Measurements from ENCODE around the gene ARID2.

GRCh38 chr12:45712319-45712718, 17.2 kb upstream of the ARID2 start:
- no peak for TF ChIP-seq POLR2A (IDR thresholded peaks at IDR 0.05)
- TF ChIP-seq, protein P1, sequence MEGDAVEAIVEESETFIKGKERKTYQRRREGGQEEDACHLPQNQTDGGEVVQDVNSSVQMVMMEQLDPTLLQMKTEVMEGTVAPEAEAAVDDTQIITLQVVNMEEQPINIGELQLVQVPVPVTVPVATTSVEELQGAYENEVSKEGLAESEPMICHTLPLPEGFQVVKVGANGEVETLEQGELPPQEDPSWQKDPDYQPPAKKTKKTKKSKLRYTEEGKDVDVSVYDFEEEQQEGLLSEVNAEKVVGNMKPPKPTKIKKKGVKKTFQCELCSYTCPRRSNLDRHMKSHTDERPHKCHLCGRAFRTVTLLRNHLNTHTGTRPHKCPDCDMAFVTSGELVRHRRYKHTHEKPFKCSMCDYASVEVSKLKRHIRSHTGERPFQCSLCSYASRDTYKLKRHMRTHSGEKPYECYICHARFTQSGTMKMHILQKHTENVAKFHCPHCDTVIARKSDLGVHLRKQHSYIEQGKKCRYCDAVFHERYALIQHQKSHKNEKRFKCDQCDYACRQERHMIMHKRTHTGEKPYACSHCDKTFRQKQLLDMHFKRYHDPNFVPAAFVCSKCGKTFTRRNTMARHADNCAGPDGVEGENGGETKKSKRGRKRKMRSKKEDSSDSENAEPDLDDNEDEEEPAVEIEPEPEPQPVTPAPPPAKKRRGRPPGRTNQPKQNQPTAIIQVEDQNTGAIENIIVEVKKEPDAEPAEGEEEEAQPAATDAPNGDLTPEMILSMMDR (IDR thresholded peaks at IDR 0.05) = no peak
